K562 (cell line): Measurements from ENCODE around the gene LY6G6C. TPM values are rescaled to one million over a fixed set of nuclear protein-coding genes. Genes with fewer than 3 reads are reported as not detected.

Experiments used
- CREB1 ChIP-seq, 2 experiments: sonication (generic) in 1 of 2; formaldehyde crosslinking in 1 of 2; IDR thresholded peaks; 2 replicates each; pipeline versions ENCODE4 v1.6.1 to v1.8.0; 2012 to 2022; ENCODE audit warnings: inconsistent platforms in 1 of 2, mild to moderate bottlenecking in 1 of 2, missing genetic modification reagents in 1 of 2, moderate library complexity in 1 of 2
- CXXC5 ChIP-seq: fragments of 250-450 bp; sonication (Bioruptor Pico); IDR thresholded peaks from 2 replicates; pipeline ENCODE4 v1.8.0; 2022; ENCODE audit warnings: inconsistent platforms, mild to moderate bottlenecking, moderate library complexity
- DNMT1 ChIP-seq: fragments of 450-650 bp; IDR thresholded peaks from 2 replicates; pipeline ENCODE4 v1.6.1; 2016; ENCODE audit warnings: antibody characterized with exemption, mild to moderate bottlenecking
- EP400 ChIP-seq: fragments of 450-650 bp; IDR thresholded peaks from 2 replicates; pipeline ENCODE4 v1.6.1; 2017; ENCODE audit warnings: antibody characterized with exemption, mild to moderate bottlenecking, moderate library complexity
- HDAC1 ChIP-seq, 2 experiments: fragments of 450-650 bp; IDR thresholded peaks; 2 replicates each; pipeline ENCODE4 v1.6.1; 2016 to 2017; ENCODE audit warnings: inconsistent platforms in 1 of 2, mild to moderate bottlenecking in 1 of 2, moderate library complexity in 1 of 2
- MYC ChIP-seq, 2 experiments: fragments of 250-450 bp in 1 of 2; sonication (Bioruptor Pico) in 1 of 2; IDR thresholded peaks; 2 replicates each; pipeline versions ENCODE4 v1.5.1 to v1.6.1; 2012 to 2021; ENCODE audit warnings: low read depth in 2 of 2, borderline replicate concordance in 1 of 2, improper control_type of control experiment in 1 of 2, low read length in 1 of 2, mild to moderate bottlenecking in 1 of 2, moderate library complexity in 1 of 2
- NEUROD1 ChIP-seq: fragments of 150-350 bp; IDR thresholded peaks from 2 replicates; pipeline ENCODE4 v1.6.1; 2014; ENCODE audit warnings: borderline replicate concordance, low read length, low read depth; ENCODE audit not compliant: partially characterized antibody
- NFATC3 ChIP-seq: fragments of 450-650 bp; IDR thresholded peaks from 2 replicates; pipeline ENCODE4 v1.6.1; 2017; ENCODE audit warnings: mild to moderate bottlenecking
- NR2C2 ChIP-seq, 2 experiments: fragments of 200-800 bp in 1 of 2; sonication (Bioruptor generic) in 1 of 2; sonication (generic) in 1 of 2; formaldehyde crosslinking in 1 of 2; IDR thresholded peaks; 2 replicates each; pipeline versions ENCODE4 v1.6.1 to v1.8.0; 2016 to 2022; ENCODE audit warnings: mild to moderate bottlenecking in 1 of 2, missing compliant biosample characterization in 1 of 2, missing genetic modification characterization in 1 of 2, missing genetic modification reagents in 1 of 2
- NRF1 ChIP-seq, 2 experiments: fragments of 450-650 bp; IDR thresholded peaks in 1 of 2; conservative IDR thresholded peaks in 1 of 2; 2 replicates each; pipeline ENCODE4 v1.6.1; 2014; ENCODE audit warnings: mild to moderate bottlenecking in 2 of 2
- PML ChIP-seq: IDR thresholded peaks from 2 replicates; pipeline ENCODE4 v1.6.1; 2012; ENCODE audit warnings: low read length, inconsistent platforms
- RB1 ChIP-seq: fragments of 450-650 bp; IDR thresholded peaks from 2 replicates; pipeline ENCODE4 v1.6.1; 2017; ENCODE audit warnings: low read depth, mild to moderate bottlenecking
- SMARCC2 ChIP-seq: fragments of 450-650 bp; IDR thresholded peaks from 2 replicates; pipeline ENCODE4 v1.6.1; 2017; ENCODE audit warnings: antibody characterized with exemption, moderate library complexity, mild to moderate bottlenecking, low read depth
- SREBF2 ChIP-seq: sonication (generic); formaldehyde crosslinking; IDR thresholded peaks from 2 replicates; pipeline ENCODE4 v1.4.0; 2020; ENCODE audit warnings: mild to moderate bottlenecking, missing genetic modification reagents
- TRIM28 ChIP-seq: fragments of 450-650 bp; IDR thresholded peaks from 2 replicates; pipeline ENCODE4 v1.6.1; 2017
- ZNF133 ChIP-seq: fragments of 250-450 bp; sonication (Bioruptor Pico); IDR thresholded peaks from 2 replicates; pipeline ENCODE4 v1.4.0; 2020; ENCODE audit warnings: mild to moderate bottlenecking
- polyA plus RNA-seq, 8 experiments: library from polyadenylated mRNA; depleted of rRNA in 4 of 8; stranded (reverse) in 5 of 8; unstranded in 3 of 8; fragments of >200 nt; fragmentation: Nextera tagmentation in 2 of 8; fragmentation: Illumina TruSeq in 1 of 8; extraction: Ambion mirVana in 2 of 8; extraction: Trizol in 1 of 8; gene quantifications; 2 replicates each; pipeline versions ENCODE4 v1.2.1 to v1.2.3, GENCODE V29; 2011 to 2014; ENCODE audit warnings: inconsistent platforms in 1 of 8, missing spikeins in 1 of 8
- total RNA-seq, 7 experiments: library from RNA; depleted of rRNA in 6 of 7; stranded (reverse); fragments of >200 nt in 6 of 7; fragmentation: Illumina TruSeq in 2 of 7; extraction: Trizol in 2 of 7; gene quantifications; 2 replicates each; pipeline versions ENCODE4 v1.2.1 to v1.2.3, GENCODE V29; 2011 to 2021; ENCODE audit warnings: low replicate concordance in 1 of 7
- TF ChIP-seq, protein P1 (sequence below): sonication (generic); formaldehyde crosslinking; IDR thresholded peaks from 2 replicates; pipeline ENCODE4 v1.9.0; 2022; ENCODE audit warnings: mild to moderate bottlenecking, missing genetic modification reagents
- TF ChIP-seq, protein P2 (sequence below): fragments of 450-650 bp; formaldehyde crosslinking; IDR thresholded peaks from 2 replicates; pipeline ENCODE4 v1.4.0; 2022; ENCODE audit warnings: missing genetic modification characterization
- TF ChIP-seq, protein P3 (sequence below): fragments of 200-800 bp; sonication (Bioruptor generic); IDR thresholded peaks from 2 replicates; pipeline ENCODE4 v1.6.1; 2016; ENCODE audit warnings: missing genetic modification characterization, missing compliant biosample characterization
- TF ChIP-seq, protein P4 (sequence below): sonication (generic); formaldehyde crosslinking; IDR thresholded peaks from 2 replicates; pipeline ENCODE4 v1.9.0; 2022; ENCODE audit warnings: mild to moderate bottlenecking, missing genetic modification reagents

The LY6G6C gene
- total and polyA plus RNA-seq, 9 of the 15 experiments (the other 6 are each of a cell fraction or from before 2014, with no cell fraction given) = 0.06 to 0.20 TPM; not detected in 7

DNA sequence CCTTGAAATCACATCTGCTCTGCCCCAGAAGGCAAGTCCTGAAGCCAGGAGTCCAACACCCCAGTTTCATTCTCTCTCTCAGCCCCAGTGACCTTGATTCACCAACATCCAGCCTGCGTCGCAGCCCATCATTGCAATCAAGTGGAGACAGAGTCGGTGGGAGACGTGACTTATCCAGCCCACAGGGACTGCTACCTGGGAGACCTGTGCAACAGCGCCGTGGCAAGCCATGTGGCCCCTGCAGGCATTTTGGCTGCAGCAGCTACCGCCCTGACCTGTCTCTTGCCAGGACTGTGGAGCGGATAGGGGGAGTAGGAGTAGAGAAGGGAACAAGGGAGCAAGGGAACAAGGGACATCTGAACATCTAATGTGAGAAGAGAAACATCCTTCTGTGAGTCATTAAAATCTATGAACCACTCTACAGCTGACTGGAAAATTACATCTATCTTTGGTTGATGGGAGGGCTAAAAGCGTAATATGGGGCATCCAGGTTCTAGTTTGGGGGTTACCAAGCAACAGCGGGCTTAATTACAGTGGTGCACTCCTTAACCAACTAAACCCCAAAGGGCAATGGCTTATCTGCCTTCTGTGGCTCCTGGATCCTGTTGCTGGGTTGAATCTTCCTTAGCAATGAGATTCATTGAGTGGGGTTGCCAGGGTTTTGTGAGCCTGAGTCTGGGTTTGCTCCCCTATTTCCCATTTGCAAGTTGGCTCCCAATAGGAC is 3.9 kb downstream of the LY6G6C start (continued):
- TF ChIP-seq CREB1 (IDR thresholded peaks at IDR 0.05) = peak; percentile 85
- TF ChIP-seq CREB1 (CRISPR knock-in tag; IDR thresholded peaks at IDR 0.05) = peak; percentile 70; the same call in 1 of the 2 replicates
- no peak for TF ChIP-seq ZNF133 (CRISPR knock-in tag)
- TF ChIP-seq, protein P1, sequence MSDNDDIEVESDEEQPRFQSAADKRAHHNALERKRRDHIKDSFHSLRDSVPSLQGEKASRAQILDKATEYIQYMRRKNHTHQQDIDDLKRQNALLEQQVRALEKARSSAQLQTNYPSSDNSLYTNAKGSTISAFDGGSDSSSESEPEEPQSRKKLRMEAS = peak; percentile 73
- TF ChIP-seq SREBF2 = no peak
- TF ChIP-seq SMARCC2 = peak; percentile 93
- TF ChIP-seq TRIM28 = no peak
- TF ChIP-seq, protein P2, sequence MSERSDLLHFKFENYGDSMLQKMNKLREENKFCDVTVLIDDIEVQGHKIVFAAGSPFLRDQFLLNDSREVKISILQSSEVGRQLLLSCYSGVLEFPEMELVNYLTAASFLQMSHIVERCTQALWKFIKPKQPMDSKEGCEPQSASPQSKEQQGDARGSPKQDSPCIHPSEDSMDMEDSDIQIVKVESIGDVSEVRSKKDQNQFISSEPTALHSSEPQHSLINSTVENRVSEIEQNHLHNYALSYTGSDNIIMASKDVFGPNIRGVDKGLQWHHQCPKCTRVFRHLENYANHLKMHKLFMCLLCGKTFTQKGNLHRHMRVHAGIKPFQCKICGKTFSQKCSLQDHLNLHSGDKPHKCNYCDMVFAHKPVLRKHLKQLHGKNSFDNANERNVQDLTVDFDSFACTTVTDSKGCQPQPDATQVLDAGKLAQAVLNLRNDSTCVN (CRISPR knock-in tag) = no peak
- TF ChIP-seq HDAC1 (IDR thresholded peaks at IDR 0.05) = peak in 1 of 2 experiments; percentile 73; a peak in 2 of 4 replicates
- peak; percentile 19 for TF ChIP-seq NEUROD1
- TF ChIP-seq PML = 0 out of 2 replicates have a peak, but pooled peaks have one; percentile 36
- peak; percentile 25 for TF ChIP-seq RB1
- no peak for TF ChIP-seq NFATC3
- TF ChIP-seq MYC (IDR thresholded peaks at IDR 0.05; ENCODE audit: low read depth, low read length) = peak; percentile 86
- no peak for TF ChIP-seq MYC (CRISPR knock-in tag; IDR thresholded peaks at IDR 0.05; ENCODE audit: borderline replicate concordance, low read depth)
- TF ChIP-seq NRF1 (conservative IDR thresholded peaks at IDR 0.05 in 1 of 2, IDR thresholded peaks at IDR 0.05 in 1 of 2) = peak; percentile 22 to 49; a peak in 1 of 4 replicates
- TF ChIP-seq, protein P3, sequence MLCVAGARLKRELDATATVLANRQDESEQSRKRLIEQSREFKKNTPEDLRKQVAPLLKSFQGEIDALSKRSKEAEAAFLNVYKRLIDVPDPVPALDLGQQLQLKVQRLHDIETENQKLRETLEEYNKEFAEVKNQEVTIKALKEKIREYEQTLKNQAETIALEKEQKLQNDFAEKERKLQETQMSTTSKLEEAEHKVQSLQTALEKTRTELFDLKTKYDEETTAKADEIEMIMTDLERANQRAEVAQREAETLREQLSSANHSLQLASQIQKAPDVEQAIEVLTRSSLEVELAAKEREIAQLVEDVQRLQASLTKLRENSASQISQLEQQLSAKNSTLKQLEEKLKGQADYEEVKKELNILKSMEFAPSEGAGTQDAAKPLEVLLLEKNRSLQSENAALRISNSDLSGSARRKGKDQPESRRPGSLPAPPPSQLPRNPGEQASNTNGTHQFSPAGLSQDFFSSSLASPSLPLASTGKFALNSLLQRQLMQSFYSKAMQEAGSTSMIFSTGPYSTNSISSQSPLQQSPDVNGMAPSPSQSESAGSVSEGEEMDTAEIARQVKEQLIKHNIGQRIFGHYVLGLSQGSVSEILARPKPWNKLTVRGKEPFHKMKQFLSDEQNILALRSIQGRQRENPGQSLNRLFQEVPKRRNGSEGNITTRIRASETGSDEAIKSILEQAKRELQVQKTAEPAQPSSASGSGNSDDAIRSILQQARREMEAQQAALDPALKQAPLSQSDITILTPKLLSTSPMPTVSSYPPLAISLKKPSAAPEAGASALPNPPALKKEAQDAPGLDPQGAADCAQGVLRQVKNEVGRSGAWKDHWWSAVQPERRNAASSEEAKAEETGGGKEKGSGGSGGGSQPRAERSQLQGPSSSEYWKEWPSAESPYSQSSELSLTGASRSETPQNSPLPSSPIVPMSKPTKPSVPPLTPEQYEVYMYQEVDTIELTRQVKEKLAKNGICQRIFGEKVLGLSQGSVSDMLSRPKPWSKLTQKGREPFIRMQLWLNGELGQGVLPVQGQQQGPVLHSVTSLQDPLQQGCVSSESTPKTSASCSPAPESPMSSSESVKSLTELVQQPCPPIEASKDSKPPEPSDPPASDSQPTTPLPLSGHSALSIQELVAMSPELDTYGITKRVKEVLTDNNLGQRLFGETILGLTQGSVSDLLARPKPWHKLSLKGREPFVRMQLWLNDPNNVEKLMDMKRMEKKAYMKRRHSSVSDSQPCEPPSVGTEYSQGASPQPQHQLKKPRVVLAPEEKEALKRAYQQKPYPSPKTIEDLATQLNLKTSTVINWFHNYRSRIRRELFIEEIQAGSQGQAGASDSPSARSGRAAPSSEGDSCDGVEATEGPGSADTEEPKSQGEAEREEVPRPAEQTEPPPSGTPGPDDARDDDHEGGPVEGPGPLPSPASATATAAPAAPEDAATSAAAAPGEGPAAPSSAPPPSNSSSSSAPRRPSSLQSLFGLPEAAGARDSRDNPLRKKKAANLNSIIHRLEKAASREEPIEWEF (CRISPR knock-in tag) = no peak
- no peak for TF ChIP-seq DNMT1
- peak; percentile 50; the same call in 1 of the 2 replicates for TF ChIP-seq EP400
- TF ChIP-seq CXXC5 (CRISPR knock-in tag) = peak; percentile 48
- TF ChIP-seq, protein P4, sequence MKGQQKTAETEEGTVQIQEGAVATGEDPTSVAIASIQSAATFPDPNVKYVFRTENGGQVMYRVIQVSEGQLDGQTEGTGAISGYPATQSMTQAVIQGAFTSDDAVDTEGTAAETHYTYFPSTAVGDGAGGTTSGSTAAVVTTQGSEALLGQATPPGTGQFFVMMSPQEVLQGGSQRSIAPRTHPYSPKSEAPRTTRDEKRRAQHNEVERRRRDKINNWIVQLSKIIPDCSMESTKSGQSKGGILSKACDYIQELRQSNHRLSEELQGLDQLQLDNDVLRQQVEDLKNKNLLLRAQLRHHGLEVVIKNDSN (CRISPR knock-in tag) = peak; percentile 56
- TF ChIP-seq NR2C2 (CRISPR knock-in tag; IDR thresholded peaks at IDR 0.05) = 0 out of 2 replicates have a peak, but pooled peaks have one; percentile 35
- TF ChIP-seq NR2C2 (tag; IDR thresholded peaks at IDR 0.05) = no peak
